Right atrium auricular region (tissue), 2 donors: Measurements from ENCODE around the gene SH2D6. TPM values are rescaled to one million over a fixed set of nuclear protein-coding genes. Genes with fewer than 3 reads are reported as not detected.

Experiments
- DNase-seq: peaks from one replicate; pipeline ENCODE4 v3.0.0-alpha.2; 2019; ENCODE audit warnings: low spot score
- H3K27ac ChIP-seq, 2 donors: fragments of 200-600 bp; sonication (generic); 1 replicate in 1 of 2; 2 replicates in 1 of 2; pipeline ENCODE4 v1.5.1; 2016 to 2019
- H3K27me3 ChIP-seq, 2 donors: fragments of 200-600 bp; sonication (generic); one replicate each; pipeline versions ENCODE4 v1.5.1 to v1.6.0; 2017 to 2019
- H3K36me3 ChIP-seq: fragments of 200-600 bp; sonication (generic); one replicate; pipeline ENCODE4 v1.5.1; 2016
- H3K4me1 ChIP-seq, 2 donors: fragments of 200-600 bp; sonication (generic); one replicate each; pipeline versions ENCODE4 v1.5.1 to v1.6.0; 2017 to 2019
- H3K4me3 ChIP-seq, 2 donors: fragments of 200-600 bp; sonication (generic); 1 replicate in 1 of 2; 2 replicates in 1 of 2; pipeline ENCODE4 v1.5.1; 2017 to 2019; ENCODE audit warnings: mild to moderate bottlenecking in 1 of 2, moderate library complexity in 1 of 2
- H3K9me3 ChIP-seq, 2 donors: fragments of 200-600 bp; sonication (generic); one replicate each; pipeline ENCODE4 v1.5.1; 2019
- CTCF ChIP-seq, 2 donors: fragments of 200-600 bp; sonication (generic); IDR thresholded peaks; one replicate each; pipeline ENCODE4 v1.5.1; 2019; ENCODE audit warnings: antibody characterized with exemption in 2 of 2
- total RNA-seq, 2 donors: library from RNA; depleted of rRNA; stranded (reverse); fragments of >200 nt; gene quantifications; one replicate each; pipeline ENCODE4 v1.1.0, GENCODE V29; 2016

Gene SH2D6
- total RNA-seq, 2 donors from 2014 or later = not detected

DNA sequence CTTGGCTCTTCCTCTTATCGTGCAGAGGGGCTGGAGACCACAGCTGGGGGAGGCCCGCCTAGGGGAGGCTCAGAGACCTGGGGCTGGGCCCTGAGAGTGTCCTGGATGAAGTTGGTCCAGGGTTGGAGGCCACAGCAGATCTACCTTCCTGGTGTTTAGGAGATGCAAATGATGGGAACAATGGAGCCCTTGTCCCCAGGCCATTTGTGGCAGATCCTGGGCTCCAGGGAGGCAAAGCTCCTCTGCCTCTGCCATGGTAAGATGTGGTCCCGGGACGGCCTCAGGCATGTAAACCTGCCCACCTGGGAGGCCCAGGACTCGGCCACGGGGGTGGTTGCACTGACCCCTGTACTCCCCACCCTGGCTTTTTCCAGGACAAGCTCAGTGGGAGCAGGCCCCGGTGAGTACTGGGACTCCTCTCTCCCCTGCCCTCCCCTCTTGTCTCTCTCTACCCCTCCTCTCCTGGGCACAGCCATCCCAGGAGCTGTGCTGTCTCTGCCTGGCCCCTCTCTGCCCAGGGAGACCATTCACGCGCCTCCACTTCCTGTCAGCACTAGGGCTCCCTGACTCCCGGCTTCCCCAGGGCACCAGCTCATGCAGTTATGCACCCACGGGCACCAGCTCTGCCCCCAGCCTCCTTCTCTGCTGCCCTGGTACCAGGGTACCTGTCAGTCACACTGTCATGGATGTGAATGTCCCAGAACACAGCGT lies 10.9 kb downstream of the SH2D6 start:
- Histone ChIP-seq H3K36me3 (no peaks in the 10 kb centered on the region), H3K9me3 (no peaks in the 10 kb centered on the region), H3K27me3 (no peaks in the 10 kb centered on the region), H3K4me3 (no peak overlapping the region), H3K4me1 (peaks cover 0 to 18% of the 10 kb centered on the region in 2 donors), H3K27ac (no peak overlapping the region)
- DNase-seq = no peak
- no peak for TF ChIP-seq CTCF (IDR thresholded peaks at IDR 0.05)

DNA sequence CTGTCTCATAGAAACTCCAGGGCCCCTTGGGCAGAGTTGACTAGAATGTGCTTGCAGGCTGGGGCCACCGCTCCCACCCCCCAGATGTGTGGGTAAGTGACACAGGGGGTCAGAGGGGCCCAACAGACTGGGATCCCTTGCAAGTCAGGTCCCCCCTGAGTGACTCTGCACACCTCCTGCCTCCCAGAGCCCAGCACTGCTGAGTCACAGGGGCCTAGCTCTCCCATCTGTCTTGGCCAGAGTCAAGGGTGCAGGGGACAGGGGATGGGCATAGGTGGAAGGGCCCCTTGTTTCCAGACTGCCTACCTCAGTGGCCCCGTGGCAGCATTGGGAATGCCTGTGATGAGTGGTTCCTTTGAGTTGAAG lies 11.4 kb downstream of the SH2D6 start:
- TF ChIP-seq CTCF (IDR thresholded peaks at IDR 0.05) = no peak
- H3K27ac ChIP-seq = no peak overlapping the region

DNA sequence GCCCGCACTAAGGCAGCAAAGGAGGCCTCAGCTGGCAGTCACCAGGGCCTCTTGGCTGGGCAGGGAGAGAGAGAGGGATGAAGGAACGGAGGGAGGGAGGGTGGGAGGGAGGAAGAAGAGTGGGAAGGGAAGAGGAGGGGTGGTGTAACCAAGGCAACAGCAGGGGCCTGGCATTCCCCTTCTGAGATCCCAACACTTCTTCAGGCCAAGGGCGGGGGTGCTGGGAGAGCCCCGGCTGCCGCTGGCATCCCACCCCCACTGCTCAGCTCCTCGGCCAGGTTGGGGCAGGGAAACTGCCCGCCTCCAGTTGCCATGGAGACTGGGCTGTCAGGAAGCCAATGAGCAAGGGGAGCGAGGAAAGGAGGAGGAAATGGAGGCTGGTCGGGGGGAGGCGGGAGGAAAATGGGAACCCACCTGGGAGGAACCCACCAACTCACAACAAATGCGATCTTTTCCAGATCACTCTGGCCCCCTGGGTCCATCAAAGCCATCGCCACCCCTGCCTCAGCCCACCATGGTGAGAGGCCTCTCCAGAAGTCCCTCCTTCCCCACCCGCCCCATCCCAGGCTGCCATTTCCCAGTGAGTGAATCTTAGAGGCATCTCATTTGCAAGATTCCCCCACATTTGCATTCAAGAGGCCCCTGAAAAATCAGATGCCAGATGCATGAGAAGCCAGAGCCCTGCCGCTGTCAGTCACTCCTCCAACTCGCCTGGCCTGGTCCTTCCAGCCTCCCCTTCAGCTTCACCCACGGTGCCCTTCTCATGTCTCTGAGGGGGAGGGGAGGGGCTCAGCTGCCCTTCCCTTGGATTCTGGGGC lies 12.4 kb downstream of the SH2D6 start:
- no peak for TF ChIP-seq CTCF (IDR thresholded peaks at IDR 0.05)
- no peak for DNase-seq
- Histone ChIP-seq H3K36me3 (no peaks in the 10 kb centered on the region), H3K4me3 (no peak overlapping the region), H3K9me3 (no peaks in the 10 kb centered on the region), H3K4me1 (peaks cover 0 to 32% of the 10 kb centered on the region in 2 donors), H3K27ac (no peak overlapping the region), H3K27me3 (no peaks in the 10 kb centered on the region)

More for the DNA sequence above, 11.4 kb downstream of the SH2D6 start:
- Histone ChIP-seq H3K4me3 (no peak overlapping the region), H3K9me3 (no peaks in the 10 kb centered on the region), H3K27me3 (no peaks in the 10 kb centered on the region), H3K4me1 (peaks cover 0 to 22% of the 10 kb centered on the region in 2 donors), H3K36me3 (no peaks in the 10 kb centered on the region)
- DNase-seq = no peak

- Histone ChIP-seq H3K27ac (no peak overlapping the region), H3K27me3 (no peaks in the 10 kb centered on the region), H3K36me3 (no peaks in the 10 kb centered on the region), H3K4me3 (no peak overlapping the region), H3K9me3 (no peaks in the 10 kb centered on the region), H3K4me1 (peaks cover 0 to 39% of the 10 kb centered on the region in 2 donors)
- no peak for TF ChIP-seq CTCF (IDR thresholded peaks at IDR 0.05)
- DNase-seq = no peak
Observed at GRCh38 chr2:85431570-85432205, 13.2 kb downstream of the SH2D6 start.

GRCh38 chr2:85433511-85434089 lies 15.1 kb downstream of the SH2D6 start:
- Histone ChIP-seq H3K27ac (peak overlapping the region; percentile 95 to 97), H3K4me1 (peaks cover 0 to 57% of the 10 kb centered on the region in 2 donors), H3K4me3 (no peak overlapping the region)

More at GRCh38 chr2:85433511-85434089, 15.1 kb downstream of the SH2D6 start:
- no peaks in the 10 kb centered on the region for H3K9me3 ChIP-seq
- TF ChIP-seq CTCF (IDR thresholded peaks at IDR 0.05) = no peak
- no peaks in the 10 kb centered on the region for H3K36me3 ChIP-seq
- peak; percentile 87 for DNase-seq
- no peaks in the 10 kb centered on the region for H3K27me3 ChIP-seq
